HK-2 (cell line): Measurements from ENCODE around the gene AJAP1.

Source experiments
- DNase-seq: peaks from one replicate; pipeline ENCODE4 v3.0.0-alpha.2; 2018; ENCODE audit not compliant: unreplicated experiment

The AJAP1 gene

GRCh38 chr1:4825800-4826450 lies 171.5 kb downstream of the AJAP1 start:
- DNase-seq, result peak; percentile 2

- DNase-seq, result no peak
Observed at GRCh38 chr1:4830707-4831106, 176.3 kb downstream of the AJAP1 start.

- DNase-seq, result no peak
Observed at GRCh38 chr1:4836574-4836973, 182.2 kb downstream of the AJAP1 start.

GRCh38 chr1:4837031-4837600 lies 182.7 kb downstream of the AJAP1 start:
- DNase-seq, result no peak

- no peak for DNase-seq
Observed at GRCh38 chr1:4837752-4838151, 183.3 kb downstream of the AJAP1 start.

- DNase-seq, result no peak
Observed at GRCh38 chr1:4838231-4838630, 183.8 kb downstream of the AJAP1 start.
